ENCODE results near the gene KIAA0232. TPM values are rescaled to one million over a fixed set of nuclear protein-coding genes. Genes with fewer than 3 reads are reported as not detected.
"Not testable (repeated sequence)": the region's sequence is repeated elsewhere in the genome, so short reads cannot be mapped to it uniquely, and the experiment has no call there.

Gene KIAA0232
- total and polyA plus RNA-seq, 2 experiments from 2014 or later = 11.3 to 34.3 TPM

GRCh38 chr4:6755088-6755753 is 27.3 kb upstream of the KIAA0232 start:
- Histone ChIP-seq H4K20me1 (ENCODE audit: insufficient read depth, poor library complexity, severe bottlenecking) (no peaks in the 10 kb centered on the region), H3K79me2 (no peaks in the 10 kb centered on the region), H3K27me3 (no peaks in the 10 kb centered on the region), H3K27ac (no peak overlapping the region), H3K4me1 (ENCODE audit: insufficient read depth) (peaks cover 13% of the 10 kb centered on the region), H3K9me2 (replicated peaks; ENCODE audit: insufficient read depth) (no peaks in the 10 kb centered on the region), H3K4me3 (no peak overlapping the region), H3K9me3 (ENCODE audit: low read depth) (no peaks in the 10 kb centered on the region), H3K36me3 (replicated peaks; ENCODE audit: insufficient read depth, low read depth) (no peaks in the 10 kb centered on the region), H3K4me2 (no peak overlapping the region), H2AFZ (no peak overlapping the region)
- WGBS (ENCODE audit: low lambda C conversion rate, missing lambda C conversion rate) = 65% methylated on average over 5 of the region's 5 CpGs
- TF ChIP-seq EZH2 (IDR thresholded peaks at IDR 0.05; ENCODE audit: borderline replicate concordance) (no peak), EZH2phosphoT487 (IDR thresholded peaks at IDR 0.05; ENCODE audit: low read depth, severe bottlenecking, unreplicated experiment) (no peak)
- TF ChIP-seq, protein P1, sequence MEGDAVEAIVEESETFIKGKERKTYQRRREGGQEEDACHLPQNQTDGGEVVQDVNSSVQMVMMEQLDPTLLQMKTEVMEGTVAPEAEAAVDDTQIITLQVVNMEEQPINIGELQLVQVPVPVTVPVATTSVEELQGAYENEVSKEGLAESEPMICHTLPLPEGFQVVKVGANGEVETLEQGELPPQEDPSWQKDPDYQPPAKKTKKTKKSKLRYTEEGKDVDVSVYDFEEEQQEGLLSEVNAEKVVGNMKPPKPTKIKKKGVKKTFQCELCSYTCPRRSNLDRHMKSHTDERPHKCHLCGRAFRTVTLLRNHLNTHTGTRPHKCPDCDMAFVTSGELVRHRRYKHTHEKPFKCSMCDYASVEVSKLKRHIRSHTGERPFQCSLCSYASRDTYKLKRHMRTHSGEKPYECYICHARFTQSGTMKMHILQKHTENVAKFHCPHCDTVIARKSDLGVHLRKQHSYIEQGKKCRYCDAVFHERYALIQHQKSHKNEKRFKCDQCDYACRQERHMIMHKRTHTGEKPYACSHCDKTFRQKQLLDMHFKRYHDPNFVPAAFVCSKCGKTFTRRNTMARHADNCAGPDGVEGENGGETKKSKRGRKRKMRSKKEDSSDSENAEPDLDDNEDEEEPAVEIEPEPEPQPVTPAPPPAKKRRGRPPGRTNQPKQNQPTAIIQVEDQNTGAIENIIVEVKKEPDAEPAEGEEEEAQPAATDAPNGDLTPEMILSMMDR (IDR thresholded peaks at IDR 0.05; ENCODE audit: poor library complexity) = no peak
- DNase-seq (ENCODE audit: low spot score) = peak; percentile 12

GRCh38 chr4:6756345-6756744 is 26.2 kb upstream of the KIAA0232 start:
- not testable (repeated sequence) for DNase-seq (ENCODE audit: low spot score); H3K9me3 ChIP-seq (ENCODE audit: low read depth); H3K27ac ChIP-seq; H3K79me2 ChIP-seq; H3K27me3 ChIP-seq; H3K36me3 ChIP-seq (replicated peaks; ENCODE audit: insufficient read depth, low read depth); H3K4me3 ChIP-seq; H3K9me2 ChIP-seq (replicated peaks; ENCODE audit: insufficient read depth); H4K20me1 ChIP-seq (ENCODE audit: insufficient read depth, poor library complexity, severe bottlenecking); H2AFZ ChIP-seq; H3K4me2 ChIP-seq
- peaks cover 13% of the 10 kb centered on the region for H3K4me1 ChIP-seq (ENCODE audit: insufficient read depth)
- WGBS (ENCODE audit: low lambda C conversion rate, missing lambda C conversion rate) = 69% methylated on average over 2 of the region's 6 CpGs

DNA sequence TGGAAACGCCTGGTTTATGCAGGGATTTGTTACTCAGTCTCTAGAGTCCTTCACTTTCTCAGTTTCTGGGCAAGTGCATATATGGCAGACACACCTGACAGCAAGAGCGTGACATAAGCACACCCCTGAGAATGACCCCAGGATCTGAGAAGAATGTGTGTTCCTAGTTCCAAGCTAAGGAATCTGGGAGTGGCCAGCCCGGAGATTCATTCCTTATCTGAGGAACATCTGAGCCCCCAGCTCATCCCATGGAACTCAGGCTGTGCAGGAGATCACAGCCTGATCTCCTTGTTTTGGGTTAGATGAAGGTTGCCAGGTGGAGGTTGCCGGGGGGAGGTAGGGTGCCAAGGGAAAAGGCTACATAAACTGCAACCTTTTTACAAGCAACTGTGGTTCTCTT is 23.8 kb upstream of the KIAA0232 start:
- no peak overlapping the region for H2AFZ ChIP-seq
- no peaks in the 10 kb centered on the region for H3K9me2 ChIP-seq (replicated peaks; ENCODE audit: insufficient read depth)
- no peaks in the 10 kb centered on the region for H3K27me3 ChIP-seq
- H3K36me3 ChIP-seq (replicated peaks; ENCODE audit: insufficient read depth, low read depth) = no peaks in the 10 kb centered on the region
- WGBS (ENCODE audit: low lambda C conversion rate, missing lambda C conversion rate) = 52% methylated on average over 4 of the region's 4 CpGs
- H3K4me3 ChIP-seq = no peak overlapping the region
- peak overlapping the region; percentile 48 for H3K27ac ChIP-seq
- H3K4me2 ChIP-seq = no peak overlapping the region
- peak; percentile 15 for DNase-seq (ENCODE audit: low spot score)
- H3K9me3 ChIP-seq (ENCODE audit: low read depth) = no peaks in the 10 kb centered on the region
- H3K79me2 ChIP-seq = no peaks in the 10 kb centered on the region
- H4K20me1 ChIP-seq (ENCODE audit: insufficient read depth, poor library complexity, severe bottlenecking) = no peaks in the 10 kb centered on the region
- H3K4me1 ChIP-seq (ENCODE audit: insufficient read depth) = peaks cover 11% of the 10 kb centered on the region
- TF ChIP-seq, protein P1 (IDR thresholded peaks at IDR 0.05; ENCODE audit: poor library complexity) = no peak
- TF ChIP-seq EZH2phosphoT487 (IDR thresholded peaks at IDR 0.05; ENCODE audit: low read depth, severe bottlenecking, unreplicated experiment) (no peak), EZH2 (IDR thresholded peaks at IDR 0.05; ENCODE audit: borderline replicate concordance) (no peak)

DNA sequence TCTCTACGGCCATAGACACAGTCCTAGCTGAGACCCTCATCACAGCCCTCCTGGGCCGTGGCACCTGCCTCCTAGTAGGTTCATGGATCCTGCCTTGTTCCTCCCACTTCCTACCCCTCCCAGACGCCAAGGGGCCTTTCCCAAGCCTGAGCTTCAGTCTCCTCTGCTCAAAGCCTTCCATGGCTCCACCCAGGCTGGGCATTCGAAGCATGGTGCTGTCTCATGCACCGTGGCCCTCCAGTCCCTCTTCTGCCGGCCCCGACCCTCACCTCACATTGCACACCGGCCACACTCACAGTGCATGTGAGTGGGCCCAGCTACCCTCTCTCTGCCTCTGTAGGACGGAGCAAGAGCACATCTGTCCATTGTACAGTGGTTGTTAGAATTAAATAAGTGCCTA is 21.7 kb upstream of the KIAA0232 start:
- Histone ChIP-seq H2AFZ (no peak overlapping the region), H3K4me2 (no peak overlapping the region), H3K9me3 (ENCODE audit: low read depth) (no peaks in the 10 kb centered on the region), H3K27ac (no peak overlapping the region), H3K4me3 (no peak overlapping the region), H4K20me1 (ENCODE audit: insufficient read depth, poor library complexity, severe bottlenecking) (no peaks in the 10 kb centered on the region), H3K27me3 (no peaks in the 10 kb centered on the region), H3K9me2 (replicated peaks; ENCODE audit: insufficient read depth) (no peaks in the 10 kb centered on the region), H3K36me3 (replicated peaks; ENCODE audit: insufficient read depth, low read depth) (no peaks in the 10 kb centered on the region), H3K79me2 (no peaks in the 10 kb centered on the region), H3K4me1 (ENCODE audit: insufficient read depth) (peaks cover 11% of the 10 kb centered on the region)
- TF ChIP-seq EZH2 (IDR thresholded peaks at IDR 0.05; ENCODE audit: borderline replicate concordance) (no peak), EZH2phosphoT487 (IDR thresholded peaks at IDR 0.05; ENCODE audit: low read depth, severe bottlenecking, unreplicated experiment) (no peak)
- TF ChIP-seq, protein P1 (IDR thresholded peaks at IDR 0.05; ENCODE audit: poor library complexity) = no peak
- DNase-seq (ENCODE audit: low spot score) = no peak
- 97% methylated on average over 9 of the region's 9 CpGs for WGBS (ENCODE audit: low lambda C conversion rate, missing lambda C conversion rate)
